OCI-LY3 (cell line): Measurements from ENCODE around the gene KTN1.

Experiments
- EZH2phosphoT487 ChIP-seq: fragments of 200-600 bp; shearing (Covaris generic); IDR thresholded peaks from 2 replicates; pipeline ENCODE4 v1.6.1; 2018; ENCODE audit warnings: antibody characterized with exemption, mixed run types, low read depth
- TF ChIP-seq, protein P1 (sequence below): fragments of 200-600, 300-600 bp; sonication (generic); IDR thresholded peaks from 2 replicates; pipeline ENCODE4 v1.5.1; 2014; ENCODE audit warnings: antibody characterized with exemption, low read length, low read depth

DNA sequence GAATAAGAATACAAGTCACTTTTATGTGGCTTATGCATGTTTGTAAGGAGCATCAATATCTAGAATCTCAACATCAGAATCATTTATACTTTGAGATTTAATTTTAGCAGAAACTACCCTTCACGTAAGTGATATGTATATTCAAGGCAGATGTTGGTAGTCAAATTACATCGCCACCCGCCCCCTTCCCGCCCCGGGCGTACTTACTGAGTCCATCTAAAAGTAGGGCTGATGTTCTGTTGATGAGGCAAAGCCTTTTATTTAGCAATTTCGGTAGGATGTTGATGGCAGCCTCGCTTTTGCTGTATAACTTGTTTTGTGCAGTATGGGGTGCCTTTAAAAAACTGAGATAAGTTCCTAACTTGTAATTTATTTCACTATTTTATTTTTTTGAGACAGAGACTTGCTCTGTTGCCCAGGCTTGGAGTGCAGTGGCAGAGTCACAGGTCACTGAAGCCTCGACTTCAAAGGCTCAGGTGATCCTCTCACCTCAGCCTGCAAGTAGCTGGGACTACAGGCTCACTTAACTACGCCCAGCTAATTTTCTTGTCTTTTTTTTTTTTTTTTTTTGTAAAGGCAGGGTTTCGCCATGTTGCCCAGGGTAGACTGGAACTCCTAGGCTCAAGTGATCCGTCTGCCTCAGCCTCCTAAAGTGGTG is 30.8 kb downstream of the KTN1 start:
- TF ChIP-seq, protein P1, sequence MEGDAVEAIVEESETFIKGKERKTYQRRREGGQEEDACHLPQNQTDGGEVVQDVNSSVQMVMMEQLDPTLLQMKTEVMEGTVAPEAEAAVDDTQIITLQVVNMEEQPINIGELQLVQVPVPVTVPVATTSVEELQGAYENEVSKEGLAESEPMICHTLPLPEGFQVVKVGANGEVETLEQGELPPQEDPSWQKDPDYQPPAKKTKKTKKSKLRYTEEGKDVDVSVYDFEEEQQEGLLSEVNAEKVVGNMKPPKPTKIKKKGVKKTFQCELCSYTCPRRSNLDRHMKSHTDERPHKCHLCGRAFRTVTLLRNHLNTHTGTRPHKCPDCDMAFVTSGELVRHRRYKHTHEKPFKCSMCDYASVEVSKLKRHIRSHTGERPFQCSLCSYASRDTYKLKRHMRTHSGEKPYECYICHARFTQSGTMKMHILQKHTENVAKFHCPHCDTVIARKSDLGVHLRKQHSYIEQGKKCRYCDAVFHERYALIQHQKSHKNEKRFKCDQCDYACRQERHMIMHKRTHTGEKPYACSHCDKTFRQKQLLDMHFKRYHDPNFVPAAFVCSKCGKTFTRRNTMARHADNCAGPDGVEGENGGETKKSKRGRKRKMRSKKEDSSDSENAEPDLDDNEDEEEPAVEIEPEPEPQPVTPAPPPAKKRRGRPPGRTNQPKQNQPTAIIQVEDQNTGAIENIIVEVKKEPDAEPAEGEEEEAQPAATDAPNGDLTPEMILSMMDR, result no peak
- no peak for TF ChIP-seq EZH2phosphoT487
